ENCODE results near the gene LCNL1.
A peak's percentile ranks its signal among the peaks of the same experiment; 100 is the strongest.

The LCNL1 gene

DNA sequence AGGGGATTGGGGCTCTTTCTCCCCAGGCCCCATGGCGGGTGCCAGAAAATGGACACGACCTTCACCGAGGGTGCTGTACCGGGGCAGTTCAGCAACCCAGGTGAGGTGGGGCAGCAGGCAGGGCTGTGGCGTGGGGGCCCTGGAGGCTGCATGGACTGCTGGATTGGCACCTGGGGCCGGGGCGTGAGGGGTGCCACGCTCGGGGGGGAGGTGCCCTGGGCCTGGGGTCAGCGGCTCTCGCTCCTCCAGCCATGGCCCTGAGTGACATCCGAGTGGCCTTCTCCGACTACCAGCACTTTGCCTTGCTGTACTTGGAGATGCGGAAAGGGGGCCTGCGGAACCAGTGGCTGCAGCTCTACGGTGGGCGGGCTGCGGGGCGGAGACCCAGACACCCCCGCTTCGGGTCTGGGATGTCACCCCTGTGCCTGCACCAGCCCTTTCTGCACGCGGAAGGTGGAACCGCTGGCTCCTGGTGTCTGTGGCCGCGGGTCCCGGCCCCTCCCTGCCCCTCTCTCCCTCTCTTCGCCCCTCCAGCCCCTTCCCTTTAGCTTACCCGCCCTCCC, 1.8 kb downstream of the LCNL1 start:
- TF ChIP-seq, protein P1, sequence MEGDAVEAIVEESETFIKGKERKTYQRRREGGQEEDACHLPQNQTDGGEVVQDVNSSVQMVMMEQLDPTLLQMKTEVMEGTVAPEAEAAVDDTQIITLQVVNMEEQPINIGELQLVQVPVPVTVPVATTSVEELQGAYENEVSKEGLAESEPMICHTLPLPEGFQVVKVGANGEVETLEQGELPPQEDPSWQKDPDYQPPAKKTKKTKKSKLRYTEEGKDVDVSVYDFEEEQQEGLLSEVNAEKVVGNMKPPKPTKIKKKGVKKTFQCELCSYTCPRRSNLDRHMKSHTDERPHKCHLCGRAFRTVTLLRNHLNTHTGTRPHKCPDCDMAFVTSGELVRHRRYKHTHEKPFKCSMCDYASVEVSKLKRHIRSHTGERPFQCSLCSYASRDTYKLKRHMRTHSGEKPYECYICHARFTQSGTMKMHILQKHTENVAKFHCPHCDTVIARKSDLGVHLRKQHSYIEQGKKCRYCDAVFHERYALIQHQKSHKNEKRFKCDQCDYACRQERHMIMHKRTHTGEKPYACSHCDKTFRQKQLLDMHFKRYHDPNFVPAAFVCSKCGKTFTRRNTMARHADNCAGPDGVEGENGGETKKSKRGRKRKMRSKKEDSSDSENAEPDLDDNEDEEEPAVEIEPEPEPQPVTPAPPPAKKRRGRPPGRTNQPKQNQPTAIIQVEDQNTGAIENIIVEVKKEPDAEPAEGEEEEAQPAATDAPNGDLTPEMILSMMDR (IDR thresholded peaks at IDR 0.05; ENCODE audit: low read depth, low read length): no peak
- no peak for DNase-seq (ENCODE audit: low read depth in 2 of 2)

DNA sequence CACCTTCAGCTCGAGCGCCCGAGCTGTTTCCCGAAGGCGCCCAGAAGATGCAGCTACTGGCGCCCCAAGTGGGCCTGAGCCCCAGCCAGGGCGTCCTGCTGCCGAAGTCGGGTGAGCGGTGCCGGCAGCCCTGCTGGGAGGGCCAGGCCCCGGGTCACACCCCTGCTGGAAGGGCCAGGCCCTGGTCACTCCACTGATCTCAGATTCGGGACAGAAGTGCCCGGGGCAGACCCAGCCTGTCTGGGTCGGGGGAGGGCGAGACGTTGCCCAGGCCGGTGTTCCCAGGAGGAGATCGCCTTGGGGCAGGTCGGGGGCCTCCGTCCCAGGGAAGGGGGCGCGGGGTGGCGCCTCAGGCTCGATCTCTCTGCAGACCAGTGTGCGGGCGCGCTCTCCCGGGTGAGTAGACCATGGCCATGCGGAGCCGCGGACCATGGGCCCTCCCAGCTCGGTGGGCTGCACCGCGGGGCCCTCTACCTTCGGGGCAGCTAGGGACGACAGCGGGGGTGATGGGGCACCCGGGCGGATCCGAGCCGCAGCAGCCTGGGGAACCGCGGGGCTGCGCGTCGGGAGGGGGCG, 2.3 kb downstream of the LCNL1 start:
- no peak for DNase-seq (ENCODE audit: low read depth in 2 of 2)
- H3K4me3 ChIP-seq (replicated peaks in 1 of 2; ENCODE audit: low read depth in 2 of 2, low read length in 2 of 2): no peak overlapping the region
- TF ChIP-seq, protein P1 (IDR thresholded peaks at IDR 0.05; ENCODE audit: low read depth, low read length): no peak

More for the DNA sequence above, 1.8 kb downstream of the LCNL1 start:
- no peak overlapping the region for H3K4me3 ChIP-seq (replicated peaks in 1 of 2; ENCODE audit: low read depth in 2 of 2, low read length in 2 of 2)

DNA sequence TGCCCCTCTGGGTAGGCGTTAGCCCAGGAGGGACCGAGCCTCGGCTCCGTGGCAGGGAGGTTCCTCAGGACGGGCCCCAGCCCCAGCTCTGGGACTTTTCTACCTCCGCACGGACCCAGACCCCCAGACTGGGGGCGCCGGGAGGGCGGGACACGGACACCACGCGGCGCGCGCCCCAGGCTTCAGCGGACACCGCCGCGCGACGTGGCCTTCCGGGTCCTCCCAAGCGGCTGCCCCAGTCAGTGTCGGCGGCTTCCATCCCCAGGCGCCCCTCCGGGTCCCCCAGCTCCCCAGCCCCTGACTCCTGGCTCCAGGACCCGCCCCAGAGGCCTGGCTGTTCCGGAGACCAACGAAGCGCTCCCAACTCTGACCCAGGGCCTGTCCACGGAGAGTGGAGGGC, 3.1 kb downstream of the LCNL1 start:
- TF ChIP-seq, protein P1 (IDR thresholded peaks at IDR 0.05; ENCODE audit: low read depth, low read length): no peak
- no peak for DNase-seq (ENCODE audit: low read depth in 2 of 2)
- H3K4me3 ChIP-seq (replicated peaks in 1 of 2; ENCODE audit: low read depth in 2 of 2, low read length in 2 of 2): no peak overlapping the region

DNA sequence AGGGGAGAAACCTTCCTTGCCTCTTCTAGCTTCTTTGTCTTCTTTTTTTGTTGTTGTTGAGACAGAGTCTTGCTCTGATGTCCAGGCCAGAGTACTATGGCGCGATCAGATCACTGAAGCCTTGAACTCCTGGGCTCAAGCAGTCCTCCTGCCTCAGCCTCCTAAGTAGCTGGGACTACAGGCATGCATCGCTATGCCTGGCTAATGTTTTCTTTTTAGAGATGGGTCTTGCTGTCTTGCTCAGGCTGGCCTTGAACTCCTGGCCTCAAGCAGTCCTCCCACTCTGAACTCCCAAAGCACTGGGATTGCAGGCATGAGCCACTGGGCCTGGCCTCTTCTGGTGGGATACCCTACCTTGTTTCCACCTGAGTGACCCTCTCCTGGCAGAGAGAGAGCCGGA, 6.1 kb downstream of the LCNL1 start:
- DNase-seq (ENCODE audit: low read depth in 2 of 2): no peak
- TF ChIP-seq, protein P1 (IDR thresholded peaks at IDR 0.05; ENCODE audit: low read depth, low read length): no peak
- no peak overlapping the region for H3K4me3 ChIP-seq (replicated peaks in 1 of 2; ENCODE audit: low read depth in 2 of 2, low read length in 2 of 2)

DNA sequence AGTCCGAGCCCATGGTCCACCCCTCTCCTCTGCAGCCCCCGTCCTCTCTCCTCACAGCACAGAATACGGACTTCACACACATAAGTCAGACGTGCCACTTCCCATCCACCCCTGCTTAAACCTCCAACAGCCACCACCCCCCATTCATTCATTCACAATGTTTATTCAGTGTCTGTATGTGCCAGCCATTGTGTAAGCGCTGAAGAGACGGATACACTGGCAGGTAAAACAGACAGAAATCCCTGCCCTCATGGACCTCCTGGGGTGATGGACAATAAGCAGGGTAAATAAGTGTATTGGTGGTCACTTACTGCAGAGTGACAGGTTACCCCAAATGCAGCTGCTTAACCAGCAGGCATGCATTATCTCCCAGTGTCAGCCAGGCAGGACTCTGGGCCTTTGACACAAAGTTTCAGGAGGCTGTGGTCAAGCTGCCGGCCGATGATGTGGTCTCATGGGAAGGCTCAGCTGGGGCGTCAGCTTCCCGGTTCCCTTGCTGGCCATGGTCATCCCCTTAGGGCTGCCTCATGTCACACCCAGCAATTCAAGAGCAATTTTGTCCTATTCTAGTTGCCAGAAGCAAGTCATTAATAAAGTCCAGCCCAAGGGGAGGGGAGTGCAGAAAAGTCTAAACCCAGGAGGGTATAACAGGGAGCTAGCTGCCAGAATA, 7.6 kb downstream of the LCNL1 start:
- no peak overlapping the region for H3K4me3 ChIP-seq (replicated peaks in 1 of 2; ENCODE audit: low read depth in 2 of 2, low read length in 2 of 2)
- no peak for DNase-seq (ENCODE audit: low read depth in 2 of 2)
- TF ChIP-seq, protein P1 (IDR thresholded peaks at IDR 0.05; ENCODE audit: low read depth, low read length): no peak

DNA sequence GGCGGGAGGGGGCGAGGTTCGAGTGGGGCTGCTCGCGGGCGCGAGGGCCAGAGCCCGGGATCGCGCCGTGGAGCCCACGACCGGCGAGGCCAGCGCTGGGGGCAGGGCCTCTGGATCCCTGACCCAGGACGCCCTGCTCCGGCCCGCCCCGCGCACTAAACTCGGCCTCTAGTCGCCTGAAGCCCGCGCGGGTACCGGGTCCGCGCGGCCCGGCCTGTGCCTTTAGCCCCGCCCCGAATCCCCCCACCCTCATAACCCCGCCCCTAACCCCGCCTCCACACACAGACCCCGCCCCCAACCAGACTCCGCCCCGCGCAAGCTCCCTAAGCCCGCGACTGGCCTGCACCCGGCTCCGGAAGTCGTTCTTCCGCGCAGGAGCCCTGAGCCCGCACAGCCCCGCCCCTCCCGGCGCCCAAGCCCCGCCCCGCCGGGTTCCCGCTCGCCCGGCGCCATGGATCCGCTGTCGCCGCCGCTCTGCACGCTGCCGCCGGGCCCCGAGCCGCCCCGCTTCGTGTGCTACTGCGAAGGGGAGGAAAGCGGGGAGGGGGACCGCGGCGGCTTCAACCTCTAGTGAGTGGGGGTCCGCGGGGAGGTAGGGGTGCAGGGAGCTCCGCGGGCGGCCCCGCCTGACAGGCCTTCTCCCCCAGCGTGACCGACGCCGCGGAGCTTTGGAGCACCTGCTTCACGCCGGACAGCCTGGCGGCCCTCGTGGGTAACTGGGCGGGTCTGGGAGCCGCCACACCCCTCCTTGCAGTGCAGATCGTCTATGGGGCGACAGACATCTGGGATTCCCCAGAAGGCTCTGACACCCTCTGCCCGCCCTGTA, 9.4 kb downstream of the LCNL1 start, which contains the start of gene PAXX:
Gene PAXX (plus strand): TSS at position 430 of the 826 bp plus-strand sequence. CDS start 22 bp downstream, at position 452.
- H3K4me3 ChIP-seq (replicated peaks in 1 of 2; ENCODE audit: low read depth in 2 of 2, low read length in 2 of 2): peak within 1 kb of the TSS; percentile 71 to 73
- TF ChIP-seq, protein P1 (IDR thresholded peaks at IDR 0.05; ENCODE audit: low read depth, low read length): no peak
- peak; percentile 88 to 94 for DNase-seq (ENCODE audit: low read depth in 2 of 2)
